AG10803 (cell line): Measurements from ENCODE around the gene CCDC152.

Experiments used
- DNase-seq: peaks from one replicate; pipeline ENCODE4 v3.0.0; 2010; ENCODE audit warnings: low read depth
- H3K4me3 ChIP-seq: 2 replicates; pipeline ENCODE4 v1.5.1; 2011; ENCODE audit warnings: mild to moderate bottlenecking, low read length, control low read depth
- CTCF ChIP-seq: conservative IDR thresholded peaks from 2 replicates; pipeline ENCODE4 v1.5.1; 2011; ENCODE audit warnings: mild to moderate bottlenecking, low read length, control low read depth, inconsistent platforms

CCDC152 gene

GRCh38 chr5:42806004-42806700, 49.5 kb downstream of the CCDC152 start:
- no peak overlapping the region for H3K4me3 ChIP-seq
- DNase-seq = no peak
- no peak for TF ChIP-seq CTCF

- no peak for DNase-seq
- H3K4me3 ChIP-seq = no peak overlapping the region
- TF ChIP-seq CTCF = no peak
Measured at GRCh38 chr5:42806701-42807262, 50.2 kb downstream of the CCDC152 start.

- TF ChIP-seq CTCF = no peak
- H3K4me3 ChIP-seq = no peak overlapping the region
- no peak for DNase-seq
Measured at GRCh38 chr5:42807722-42808447, 51.3 kb downstream of the CCDC152 start.

GRCh38 chr5:42808888-42809611, 52.4 kb downstream of the CCDC152 start:
- H3K4me3 ChIP-seq = no peak overlapping the region
- no peak for TF ChIP-seq CTCF

GRCh38 chr5:42810834-42811590, 54.4 kb downstream of the CCDC152 start:
- no peak for TF ChIP-seq CTCF
- H3K4me3 ChIP-seq = peak overlapping the region; percentile 11
- no peak for DNase-seq

More at GRCh38 chr5:42808888-42809611, 52.4 kb downstream of the CCDC152 start:
- DNase-seq = no peak

- H3K4me3 ChIP-seq = peak within 1 kb of the TSS; percentile 11
- DNase-seq = peak; percentile 37
Measured at GRCh38 chr5:42811591-42812446, 55.2 kb downstream of the CCDC152 start, which contains the start of gene SELENOP. Gene SELENOP (minus strand): TSS chr5:42811892. CDS start chr5:42808353, 3,539 bp downstream.

More at GRCh38 chr5:42811591-42812446, 55.2 kb downstream of the CCDC152 start, which contains the start of gene SELENOP:
- TF ChIP-seq CTCF = no peak
